BJ (cell line): ENCODE measurements around the gene GNPAT. TPM values are rescaled to one million over a fixed set of nuclear protein-coding genes. Genes with fewer than 3 reads are reported as not detected.

Experiments used
- CTCF ChIA-PET: fragments of 350-600 bp; formaldehyde crosslinking; extraction: SDS; loops from one replicate; lab custom pipeline; 2021; ENCODE audit warnings: antibody characterized with exemption, inconsistent platforms; lab: Yijun Ruan, JAX
- POLR2A ChIA-PET: fragments of 300-600 bp; sonication (Branson Sonifier 250); formaldehyde crosslinking; extraction: SDS; loops from one replicate; lab custom pipeline; 2021; ENCODE audit warnings: antibody characterized with exemption; lab: Charles Lee
- DNase-seq: peaks from one replicate; pipeline ENCODE4 v3.0.0-alpha.2; 2011; ENCODE audit warnings: low read depth
- H3K27me3 ChIP-seq: 2 replicates; pipeline ENCODE4 v1.6.0; 2011; ENCODE audit warnings: low read length; ENCODE audit not compliant: control insufficient read depth, insufficient read depth
- H3K36me3 ChIP-seq: 2 replicates; pipeline ENCODE4 v1.5.1; 2011; ENCODE audit warnings: low read length; ENCODE audit not compliant: control insufficient read depth, insufficient read depth
- H3K4me3 ChIP-seq: 2 replicates; pipeline ENCODE4 v1.5.1; 2011; ENCODE audit warnings: low read depth, mild to moderate bottlenecking, control low read depth, low read length
- polyA plus RNA-seq: library from polyadenylated mRNA; depleted of rRNA; stranded (reverse); fragments of >200 nt; gene quantifications from 2 replicates; pipeline ENCODE4 v1.2.3, GENCODE V29; 2011
- TF ChIP-seq, protein P1 (sequence below): IDR thresholded peaks from 2 replicates; pipeline ENCODE4 v1.5.1; 2011; ENCODE audit warnings: low read depth, mild to moderate bottlenecking, control low read depth, inconsistent platforms, low read length, moderate library complexity; ENCODE audit not compliant: insufficient read depth

Gene GNPAT
- polyA plus RNA-seq, 1 experiment = 22.8 TPM

DNA sequence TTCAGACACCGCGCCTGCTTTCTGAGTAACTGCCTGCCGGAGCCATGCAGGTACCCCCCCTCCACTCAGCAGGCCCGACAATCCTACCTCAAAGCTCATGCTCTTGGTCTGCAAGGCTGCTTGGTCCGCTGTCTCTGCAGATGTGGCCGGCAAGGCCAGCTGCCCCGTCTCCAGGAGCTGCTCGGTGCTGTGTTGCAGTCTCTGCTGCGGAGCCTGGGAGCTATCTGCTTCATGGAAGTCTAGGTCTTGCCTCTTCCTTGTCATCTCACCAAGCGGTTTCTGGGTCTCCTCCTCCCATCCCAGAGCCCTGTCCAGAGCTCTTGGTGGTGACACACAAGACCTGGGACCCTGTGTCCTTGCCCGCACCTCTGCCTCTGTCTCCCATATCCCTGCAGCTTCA, 24.0 kb upstream of the GNPAT start:
- ChIA-PET CTCF (interaction anchor here (0.7 to 1.6 kb wide), 4 partner anchors 9 to 606 kb away, joined by 3 to 5 read pairs (median 3); no protein-coding TSS in a partner anchor), POLR2A (no interaction called here)
- TF ChIP-seq, protein P1, sequence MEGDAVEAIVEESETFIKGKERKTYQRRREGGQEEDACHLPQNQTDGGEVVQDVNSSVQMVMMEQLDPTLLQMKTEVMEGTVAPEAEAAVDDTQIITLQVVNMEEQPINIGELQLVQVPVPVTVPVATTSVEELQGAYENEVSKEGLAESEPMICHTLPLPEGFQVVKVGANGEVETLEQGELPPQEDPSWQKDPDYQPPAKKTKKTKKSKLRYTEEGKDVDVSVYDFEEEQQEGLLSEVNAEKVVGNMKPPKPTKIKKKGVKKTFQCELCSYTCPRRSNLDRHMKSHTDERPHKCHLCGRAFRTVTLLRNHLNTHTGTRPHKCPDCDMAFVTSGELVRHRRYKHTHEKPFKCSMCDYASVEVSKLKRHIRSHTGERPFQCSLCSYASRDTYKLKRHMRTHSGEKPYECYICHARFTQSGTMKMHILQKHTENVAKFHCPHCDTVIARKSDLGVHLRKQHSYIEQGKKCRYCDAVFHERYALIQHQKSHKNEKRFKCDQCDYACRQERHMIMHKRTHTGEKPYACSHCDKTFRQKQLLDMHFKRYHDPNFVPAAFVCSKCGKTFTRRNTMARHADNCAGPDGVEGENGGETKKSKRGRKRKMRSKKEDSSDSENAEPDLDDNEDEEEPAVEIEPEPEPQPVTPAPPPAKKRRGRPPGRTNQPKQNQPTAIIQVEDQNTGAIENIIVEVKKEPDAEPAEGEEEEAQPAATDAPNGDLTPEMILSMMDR = no peak
- H3K4me3 ChIP-seq = no peak overlapping the region
- no peak for DNase-seq
- no peaks in the 10 kb centered on the region for H3K36me3 ChIP-seq
- peaks cover 15% of the 10 kb centered on the region for H3K27me3 ChIP-seq

DNA sequence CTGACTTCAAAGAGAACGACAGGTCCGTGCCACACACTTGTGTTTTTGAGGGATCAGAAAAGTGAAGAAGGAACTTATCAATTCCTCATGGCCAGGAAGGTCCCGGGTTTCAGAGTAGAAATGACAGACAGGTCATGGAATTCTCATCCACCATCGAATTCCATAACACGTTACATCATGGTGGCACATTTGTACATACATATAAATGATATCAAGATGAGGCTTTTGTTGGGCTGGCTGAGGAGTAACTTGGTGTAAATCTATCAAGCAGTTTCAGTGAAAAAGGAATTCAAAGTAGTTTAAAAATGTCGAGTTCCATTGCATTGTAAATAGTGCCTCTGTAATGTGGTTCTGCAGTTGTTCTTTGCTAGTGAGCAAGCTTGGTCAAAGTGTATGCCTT, 22.9 kb upstream of the GNPAT start:
- DNase-seq = no peak
- Histone ChIP-seq H3K4me3 (no peak overlapping the region), H3K36me3 (no peaks in the 10 kb centered on the region), H3K27me3 (peaks cover 14% of the 10 kb centered on the region)
- POLR2A ChIA-PET = no interaction called here
- TF ChIP-seq, protein P1 = no peak
- CTCF ChIA-PET = interaction anchor here (0.9 to 1.1 kb wide), 2 partner anchors 8 to 422 kb away, joined by 3 to 4 read pairs; no protein-coding TSS in a partner anchor

DNA sequence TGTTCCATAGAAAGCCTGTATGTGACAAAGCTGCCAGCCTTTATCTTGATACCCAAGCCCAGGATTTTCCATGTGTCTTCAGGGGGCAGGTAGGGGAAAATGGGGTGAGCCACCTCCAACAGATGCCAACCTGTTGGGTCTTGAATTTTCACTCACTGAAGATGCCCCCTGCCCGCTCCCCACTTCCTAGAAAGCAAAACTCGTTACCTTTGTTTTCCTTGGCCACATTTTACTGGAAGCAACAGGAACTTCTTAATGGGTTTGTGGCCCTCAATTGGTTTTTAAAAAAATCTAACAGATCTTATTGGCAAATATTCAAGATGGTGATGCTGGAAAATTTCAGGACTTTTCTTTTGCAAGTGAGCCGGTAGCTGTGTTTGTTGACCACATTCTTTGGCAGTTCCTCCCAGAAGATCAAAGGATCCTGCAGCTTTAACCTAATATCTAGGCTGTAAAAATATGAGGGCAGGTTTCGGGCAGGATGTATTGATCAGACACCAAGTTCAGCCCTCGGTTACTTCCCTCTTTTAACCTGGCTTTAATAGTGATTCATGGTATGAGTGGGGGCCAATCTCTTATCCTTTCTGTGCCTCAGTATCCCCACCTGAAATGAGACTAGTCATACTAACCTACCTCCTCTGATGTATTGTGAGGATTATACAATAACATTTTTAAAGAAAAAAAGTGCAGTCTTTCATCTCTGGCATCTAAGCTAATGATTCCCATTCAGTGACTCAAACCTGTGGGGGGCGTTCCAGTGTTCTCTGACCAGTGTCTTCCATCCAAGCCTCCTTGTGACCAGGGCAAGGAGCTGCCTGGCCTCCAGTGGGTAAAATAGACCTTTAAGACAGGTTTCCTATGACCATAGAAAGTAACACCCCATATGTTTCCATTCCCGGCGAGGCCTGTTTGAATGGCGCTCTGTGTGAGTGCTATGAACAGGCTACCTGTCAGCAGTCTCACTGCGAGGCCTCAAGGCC, 21.3 kb upstream of the GNPAT start:
- Histone ChIP-seq H3K4me3 (no peak overlapping the region), H3K36me3 (peaks cover 4% of the 10 kb centered on the region), H3K27me3 (peaks cover 10% of the 10 kb centered on the region)
- DNase-seq = no peak
- POLR2A ChIA-PET = no interaction called here
- CTCF ChIA-PET = interaction anchor here (0.6 kb wide), 1 partner anchor 501 kb away, joined by 3 read pairs; no protein-coding TSS in a partner anchor
- TF ChIP-seq, protein P1 = no peak

DNA sequence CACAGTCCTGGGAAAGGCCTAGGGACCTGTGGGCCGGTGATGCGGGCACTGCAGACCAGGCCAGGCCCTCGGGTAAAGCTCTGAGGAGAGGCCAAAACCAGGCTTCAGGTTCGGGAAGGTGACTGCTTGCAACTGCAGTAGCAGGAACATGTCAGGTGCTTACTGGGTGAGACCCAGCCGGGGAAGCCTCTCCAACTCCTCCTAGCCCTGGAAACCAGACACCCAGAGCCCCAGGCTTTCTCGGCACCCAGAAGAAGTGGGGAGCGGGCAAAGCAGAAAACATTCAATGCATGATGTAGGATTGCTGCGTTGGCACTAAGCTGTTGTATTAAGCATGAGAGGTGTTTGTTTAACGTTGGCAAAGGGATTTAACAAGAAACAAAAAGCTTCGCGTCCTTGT, 20.2 kb upstream of the GNPAT start:
- H3K36me3 ChIP-seq = peaks cover 8% of the 10 kb centered on the region
- H3K27me3 ChIP-seq = peaks cover 5% of the 10 kb centered on the region; the same call in 1 of the 2 replicates
- H3K4me3 ChIP-seq = no peak overlapping the region
- POLR2A ChIA-PET = no interaction called here
- CTCF ChIA-PET = no interaction called here
- TF ChIP-seq, protein P1 = no peak
- no peak for DNase-seq

DNA sequence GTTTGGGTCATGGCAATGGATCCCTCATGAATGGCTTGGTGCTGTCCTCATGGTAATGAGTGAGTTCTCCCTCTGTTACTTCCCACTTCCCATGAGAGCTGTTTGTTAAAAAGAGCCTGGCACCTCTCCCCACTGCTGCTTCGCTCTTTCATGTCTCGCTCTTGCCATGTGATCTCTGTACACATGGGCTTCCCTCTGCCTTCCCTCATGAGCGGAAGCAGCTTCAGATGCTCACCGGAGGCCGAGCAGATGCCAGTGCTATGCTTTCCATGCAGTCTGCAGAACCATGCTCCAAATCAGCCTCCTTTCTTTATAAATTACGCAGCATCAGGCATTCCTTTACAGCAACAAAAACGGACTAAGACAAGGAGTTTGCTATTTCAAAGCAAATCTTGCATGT, 14.9 kb upstream of the GNPAT start:
- no peak for DNase-seq
- ChIA-PET CTCF (interaction anchor here (1.5 to 3.2 kb wide), 2 partner anchors 9 to 15 kb away, joined by 3 to 14 read pairs; no protein-coding TSS in a partner anchor), POLR2A (no interaction called here)
- TF ChIP-seq, protein P1 = no peak
- Histone ChIP-seq H3K36me3 (peaks cover 14% of the 10 kb centered on the region), H3K27me3 (no peaks in the 10 kb centered on the region), H3K4me3 (no peak overlapping the region)
